Stimulated activated CD8-positive, alpha-beta memory T cell treated with anti-CD3 and anti-CD28 coated beads, Interleukin-15, amount 100 ng/mL, for 48 hours (primary cell): ENCODE data around the gene LZTS2.
"Not testable (repeated sequence)": the region's sequence is repeated elsewhere in the genome, so short reads cannot be mapped to it uniquely, and the experiment has no call there.

ENCODE experiments used
- DNase-seq, 2 donors: peaks; one replicate each; pipeline ENCODE4 v3.0.0-alpha.2; 2020; ENCODE audit warnings: low read depth in 2 of 2

LZTS2 gene

DNA sequence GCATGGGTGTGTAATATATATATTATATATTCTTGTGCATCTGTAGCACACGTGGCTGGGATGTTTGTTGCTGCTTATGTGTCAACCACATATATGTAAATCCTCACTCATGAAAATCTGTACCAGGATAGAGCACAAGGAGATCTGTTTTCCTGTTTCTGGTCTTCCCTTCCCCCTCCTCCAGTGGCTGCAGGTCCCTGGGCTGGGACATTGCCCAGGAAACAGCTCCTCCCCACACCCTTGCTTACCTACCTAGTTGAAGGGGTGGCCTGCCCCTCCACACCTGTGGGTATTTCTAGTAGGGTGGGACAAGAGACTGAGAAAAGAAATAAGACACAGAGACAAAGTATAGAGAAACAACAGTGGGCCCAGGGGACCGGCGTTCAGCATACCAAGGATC is 33.7 kb downstream of the LZTS2 start:
- DNase-seq = no peak

DNA sequence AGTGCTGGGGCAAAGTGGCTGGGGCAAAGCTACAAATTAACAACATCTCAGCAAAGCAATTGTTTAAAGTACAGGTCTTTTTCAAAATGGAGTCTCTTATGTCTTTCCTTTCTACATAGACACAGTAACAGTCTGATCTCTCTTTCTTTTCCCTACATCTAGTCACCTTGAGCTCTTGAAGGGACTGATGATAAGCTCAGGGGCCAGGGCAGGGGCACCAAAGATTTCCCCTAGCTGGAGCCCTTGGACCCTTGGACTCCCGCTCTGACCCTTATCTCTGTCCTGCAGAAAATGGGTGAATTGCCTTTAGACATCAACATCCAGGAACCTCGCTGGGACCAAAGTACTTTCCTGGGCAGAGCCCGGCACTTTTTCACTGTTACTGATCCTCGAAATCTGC is 34.8 kb downstream of the LZTS2 start:
- not testable (repeated sequence) for DNase-seq

DNA sequence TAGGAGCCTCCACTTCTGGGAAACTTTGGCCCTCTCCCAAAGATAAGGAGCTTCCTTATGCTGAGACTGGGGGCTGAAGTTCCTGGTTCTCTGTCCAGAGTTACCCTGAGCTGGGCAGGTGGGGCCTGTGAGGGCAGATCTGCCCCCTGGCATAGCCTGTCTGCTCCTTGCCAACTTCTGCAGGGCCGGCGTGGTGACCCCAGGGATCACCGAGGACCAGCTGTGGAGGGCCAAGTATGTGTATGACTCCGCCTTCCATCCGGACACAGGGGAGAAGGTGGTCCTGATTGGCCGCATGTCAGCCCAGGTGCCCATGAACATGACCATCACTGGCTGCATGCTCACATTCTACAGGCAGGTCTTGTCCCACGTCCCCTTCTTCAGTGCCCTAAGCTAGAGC is 35.7 kb downstream of the LZTS2 start:
- DNase-seq = no peak

DNA sequence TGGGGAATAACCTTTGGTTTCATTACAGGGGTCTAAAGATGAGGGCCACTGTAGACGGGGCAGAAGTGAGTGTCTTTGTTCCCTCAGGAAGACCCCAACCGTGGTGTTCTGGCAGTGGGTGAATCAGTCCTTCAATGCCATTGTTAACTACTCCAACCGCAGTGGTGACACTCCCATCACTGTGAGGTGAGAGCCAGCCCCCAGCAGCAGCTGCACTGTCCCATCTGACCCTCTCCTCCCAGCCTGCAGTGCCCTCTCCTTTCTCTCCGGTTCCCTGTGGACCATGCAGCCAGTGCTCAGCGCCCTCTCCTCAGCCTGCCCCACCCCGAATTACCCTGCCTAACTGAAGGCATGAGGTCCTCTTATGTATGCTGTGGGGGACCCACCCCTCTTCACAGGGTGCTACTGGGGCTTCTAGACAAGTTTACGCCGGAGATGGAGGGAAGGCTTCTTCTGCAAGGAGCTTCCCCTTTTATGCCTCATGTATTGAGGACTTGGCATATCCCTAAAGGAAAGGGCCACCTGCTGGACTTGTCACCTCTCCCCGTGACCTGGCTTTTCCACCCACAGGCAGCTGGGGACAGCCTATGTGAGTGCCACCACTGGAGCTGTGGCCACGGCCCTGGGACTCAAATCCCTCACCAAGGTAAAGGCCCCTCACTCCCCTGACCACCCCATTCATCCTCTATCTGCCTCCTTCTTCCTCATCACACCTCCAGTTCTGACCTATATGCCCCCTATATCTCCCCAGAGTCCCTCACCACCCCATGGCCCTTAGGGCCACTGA is 36.5 kb downstream of the LZTS2 start:
- no peak for DNase-seq

DNA sequence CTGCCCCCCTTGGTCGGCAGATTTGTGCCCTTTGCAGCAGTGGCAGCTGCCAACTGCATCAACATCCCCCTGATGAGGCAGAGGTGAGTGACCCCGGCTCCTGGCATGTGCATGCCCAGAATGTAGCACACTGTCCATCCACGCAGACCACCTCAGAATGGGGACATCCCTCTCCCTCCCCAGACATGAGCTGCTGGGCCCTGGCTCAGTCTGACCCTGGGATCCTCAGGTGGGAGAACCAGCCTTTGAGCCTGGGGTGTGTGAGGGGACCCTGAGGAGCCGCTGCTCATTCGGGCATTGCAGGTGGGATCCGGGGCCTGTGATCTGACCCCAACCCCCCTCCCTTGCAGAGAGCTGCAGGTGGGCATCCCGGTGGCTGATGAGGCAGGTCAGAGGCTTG is 37.1 kb downstream of the LZTS2 start:
- DNase-seq = no peak

DNA sequence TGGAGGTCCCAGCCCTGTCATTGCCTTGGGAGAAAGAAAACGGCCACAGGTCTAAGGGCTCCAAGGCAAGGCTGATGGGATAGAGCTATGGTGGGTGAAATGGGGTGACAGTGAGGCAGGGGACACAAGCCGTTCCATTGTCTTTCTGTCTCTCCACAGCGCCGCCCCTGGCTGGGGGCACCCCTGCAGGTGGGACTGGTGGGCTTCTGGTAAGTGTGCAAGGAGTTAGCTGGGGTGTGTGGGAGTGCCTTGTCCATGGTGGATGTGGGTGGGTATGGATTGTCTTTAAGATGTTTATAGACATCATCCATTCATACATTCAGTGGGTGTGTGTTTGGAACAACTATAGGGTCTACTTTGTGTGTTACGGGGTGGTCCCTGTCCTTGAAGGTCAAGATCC is 38.9 kb downstream of the LZTS2 start:
- DNase-seq = no peak

DNA sequence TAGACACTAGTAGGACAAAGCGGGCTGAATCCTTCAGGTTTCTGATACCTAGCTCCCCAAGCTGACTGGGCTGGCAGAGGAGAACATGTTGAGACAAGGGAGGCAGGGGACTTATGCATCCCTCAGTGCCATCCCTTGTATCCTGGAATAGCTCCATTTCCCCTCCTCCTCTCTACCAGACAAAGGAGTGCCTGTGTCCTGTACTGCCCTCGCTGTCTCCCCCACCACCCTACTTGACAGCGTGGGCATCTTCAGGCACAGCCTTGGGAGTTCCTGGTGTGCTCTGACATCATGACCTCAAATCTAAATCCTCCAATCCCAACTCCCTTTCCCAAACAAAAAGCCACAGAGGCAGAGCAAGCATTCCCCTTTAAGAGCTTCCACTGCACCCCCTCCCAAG is 40.5 kb downstream of the LZTS2 start:
- no peak for DNase-seq

DNA sequence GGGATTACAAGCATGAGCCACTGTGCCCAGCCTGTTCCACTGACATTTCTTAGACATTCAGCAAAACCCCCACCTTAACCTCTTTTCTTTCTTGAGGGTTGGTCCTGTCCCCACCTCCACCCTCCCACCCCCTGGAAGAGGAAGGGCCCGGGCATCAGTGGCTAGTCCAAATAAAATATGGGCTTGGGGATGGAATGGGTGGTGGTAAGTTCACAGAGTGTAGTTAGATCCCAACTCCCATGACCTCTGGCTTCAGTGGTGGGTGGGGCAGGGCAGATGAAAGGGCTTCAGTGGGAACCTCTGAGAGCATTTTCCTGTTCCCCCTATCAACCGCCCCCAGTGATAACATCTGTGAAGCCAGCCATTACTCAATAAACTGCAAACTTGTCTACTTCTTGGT is 41.2 kb downstream of the LZTS2 start:
- no peak for DNase-seq

DNA sequence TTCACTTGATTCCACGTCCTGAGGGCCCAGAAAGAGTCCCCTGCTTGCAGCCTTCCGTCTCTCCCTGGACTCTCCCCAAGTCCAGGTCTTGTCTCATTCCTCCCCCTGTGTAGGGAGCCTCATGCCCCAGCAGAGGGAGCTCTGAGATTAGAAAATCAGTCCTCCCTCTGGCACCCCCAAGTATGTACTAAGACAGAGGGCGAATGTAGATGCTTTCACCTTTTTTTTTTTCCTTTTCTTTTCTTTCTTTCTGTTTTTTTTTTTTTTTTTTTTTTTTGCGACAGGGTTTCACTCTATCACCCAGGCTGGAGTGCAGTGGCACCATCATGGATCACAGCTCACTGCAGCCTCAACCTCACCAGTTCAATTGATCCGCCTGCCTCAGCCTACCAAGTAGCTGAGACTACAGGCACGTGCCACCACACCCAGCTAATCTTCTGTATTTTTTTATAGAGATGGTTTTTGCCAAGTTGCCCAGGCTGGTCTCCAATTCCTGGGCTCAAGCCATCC is 41.7 kb downstream of the LZTS2 start:
- peak; percentile 45 to 50 for DNase-seq

DNA sequence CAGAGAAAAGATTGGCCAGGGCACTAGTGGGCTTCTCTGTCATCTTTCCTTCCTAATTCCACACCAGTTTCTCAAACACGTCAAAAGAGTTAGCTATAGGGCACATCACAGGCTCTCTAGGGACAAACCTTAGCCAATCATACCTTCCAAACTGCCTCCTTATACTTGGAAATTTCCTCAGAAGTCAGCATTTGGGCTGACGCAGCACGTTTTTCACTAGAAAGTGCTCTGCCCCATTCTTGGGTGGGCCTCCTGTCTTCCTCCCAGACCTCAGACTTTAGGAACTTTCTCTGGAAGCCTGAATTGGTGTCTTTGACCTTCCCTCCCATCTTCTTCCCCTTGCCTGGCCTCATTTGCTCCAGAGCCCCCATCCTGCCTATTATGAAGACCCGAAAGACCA is 42.5 kb downstream of the LZTS2 start:
- no peak for DNase-seq

DNA sequence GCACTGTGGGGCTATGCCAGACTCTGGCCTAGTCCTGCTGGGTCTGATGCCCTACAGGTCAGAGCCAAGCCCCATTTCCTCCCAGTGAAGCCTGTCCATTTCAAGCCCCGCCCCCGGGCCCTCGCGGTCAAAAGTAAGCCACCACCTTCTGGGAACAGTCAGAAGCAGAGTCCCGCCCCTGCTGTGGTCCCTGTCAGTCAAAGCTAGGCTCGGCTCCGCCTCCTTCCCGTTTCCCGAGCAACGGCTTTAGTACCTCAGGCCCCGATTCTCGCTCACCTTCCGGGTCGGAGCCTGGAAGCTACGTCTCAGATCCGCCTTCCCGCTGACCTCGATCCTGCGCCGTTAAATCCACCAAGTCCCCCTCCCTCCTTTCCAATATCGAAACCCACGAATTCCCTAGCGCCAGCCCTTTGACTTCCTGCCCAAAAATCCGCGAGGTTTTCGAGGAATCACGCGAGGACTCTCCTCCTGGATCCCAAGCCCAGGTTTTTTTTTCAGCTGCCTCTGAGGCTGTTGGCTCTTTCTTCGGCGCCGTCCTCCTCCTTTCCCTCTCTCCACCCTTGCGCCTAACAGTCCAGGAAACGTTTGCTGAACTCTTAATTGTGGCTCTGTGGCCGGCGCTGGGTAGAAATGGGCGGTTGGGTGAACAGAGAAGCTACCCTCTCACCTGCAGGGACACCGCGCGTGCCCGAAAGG is 43.2 kb downstream of the LZTS2 start:
- DNase-seq = peak; percentile 86 to 89

DNA sequence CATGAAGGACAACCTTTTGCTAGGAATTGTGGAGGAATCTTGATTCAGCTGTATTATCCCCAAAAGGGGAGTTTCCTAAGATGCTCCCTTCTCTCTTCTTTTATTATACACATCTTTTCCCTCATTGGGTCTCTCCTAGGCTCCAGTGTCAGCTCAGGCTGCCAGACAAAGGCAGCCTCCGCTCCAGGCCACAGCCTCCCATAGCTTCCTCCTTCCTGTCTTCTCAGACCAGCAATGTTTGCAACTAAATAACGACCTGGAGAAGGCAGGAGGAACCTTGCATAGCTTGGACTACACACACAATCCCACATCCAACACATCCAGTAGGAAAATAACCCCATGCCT is 43.7 kb downstream of the LZTS2 start:
- no peak for DNase-seq

DNA sequence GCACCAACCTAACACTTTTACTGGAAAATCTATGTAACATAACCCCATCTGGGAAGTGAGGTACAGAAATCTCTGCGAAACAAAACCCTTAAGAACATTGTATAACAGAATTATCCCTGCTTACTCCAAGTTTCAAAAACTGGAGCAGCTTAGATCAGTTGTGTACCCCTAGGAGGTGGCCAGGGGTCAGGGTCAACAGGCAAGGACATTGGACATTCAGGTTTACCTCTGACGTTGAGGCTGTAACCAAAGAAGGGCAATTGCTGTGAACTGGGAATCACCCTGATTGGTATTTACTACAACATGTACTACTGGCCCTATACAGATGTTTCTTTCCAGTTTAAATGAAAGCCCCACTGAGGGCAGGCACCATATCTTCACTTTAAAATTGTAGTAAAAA is 44.5 kb downstream of the LZTS2 start:
- no peak for DNase-seq

DNA sequence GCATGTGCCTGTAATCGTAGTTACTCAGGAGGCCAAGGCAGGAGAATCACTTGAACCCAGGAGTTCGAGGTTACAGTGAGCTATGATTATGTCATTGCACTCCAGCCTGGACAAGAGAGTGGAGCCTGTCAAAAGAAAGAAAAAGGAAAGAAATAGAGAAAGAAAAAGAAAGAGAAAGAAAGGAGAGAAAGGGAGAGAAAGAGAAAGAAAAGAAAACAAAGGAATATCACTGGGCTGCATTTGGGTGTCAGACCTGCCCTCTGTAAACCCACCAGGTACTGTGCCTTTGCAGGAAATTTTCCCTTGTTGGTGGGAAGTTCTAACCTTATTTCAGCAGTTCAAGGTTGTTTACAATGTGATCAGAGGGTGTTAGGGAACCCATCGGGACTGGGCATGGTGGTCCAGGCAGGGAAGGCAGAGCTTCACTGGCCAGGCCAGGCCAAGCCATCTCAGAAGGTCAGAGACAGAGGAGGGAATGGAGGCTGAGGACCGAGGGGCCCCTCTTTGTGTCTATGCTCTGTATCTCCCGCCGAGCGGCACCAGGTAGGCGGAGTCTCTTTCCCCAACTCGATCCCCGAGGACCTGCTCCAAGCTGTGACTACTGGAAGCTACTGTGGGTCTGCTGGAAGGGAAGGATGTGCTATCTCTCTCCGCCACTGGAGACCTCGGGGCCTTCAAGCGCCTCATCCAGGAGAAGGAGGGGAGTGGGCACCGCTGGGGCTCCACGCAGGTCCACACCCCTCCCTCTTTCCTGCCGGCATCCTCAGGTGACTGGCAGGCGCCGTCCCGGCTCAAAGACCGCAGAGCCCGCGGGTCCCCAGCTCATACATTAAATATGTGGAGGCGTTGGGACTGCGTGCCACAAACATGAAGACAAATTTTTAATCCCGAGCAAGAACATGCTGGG is 47.0 kb downstream of the LZTS2 start:
- no peak for DNase-seq

DNA sequence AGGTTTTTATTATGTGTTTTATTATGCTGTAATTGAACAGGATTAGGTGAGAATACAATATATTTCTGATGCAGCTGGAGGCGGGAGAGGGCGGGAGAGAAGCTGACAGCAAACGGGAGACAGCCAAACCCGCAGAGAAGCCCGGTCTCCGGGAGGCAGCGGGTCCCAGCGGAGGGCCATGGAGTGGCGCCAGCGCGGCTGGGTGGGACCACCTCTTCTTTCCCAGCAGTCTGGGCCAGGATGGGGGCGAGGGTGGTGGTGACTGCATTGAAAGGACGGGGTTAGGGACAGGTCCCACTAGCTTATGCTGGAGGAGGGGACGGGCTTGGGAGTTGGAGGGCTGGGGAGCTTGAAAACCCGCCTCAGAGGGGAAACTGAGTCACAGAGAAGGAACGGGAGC is 47.7 kb downstream of the LZTS2 start:
- no peak for DNase-seq

DNA sequence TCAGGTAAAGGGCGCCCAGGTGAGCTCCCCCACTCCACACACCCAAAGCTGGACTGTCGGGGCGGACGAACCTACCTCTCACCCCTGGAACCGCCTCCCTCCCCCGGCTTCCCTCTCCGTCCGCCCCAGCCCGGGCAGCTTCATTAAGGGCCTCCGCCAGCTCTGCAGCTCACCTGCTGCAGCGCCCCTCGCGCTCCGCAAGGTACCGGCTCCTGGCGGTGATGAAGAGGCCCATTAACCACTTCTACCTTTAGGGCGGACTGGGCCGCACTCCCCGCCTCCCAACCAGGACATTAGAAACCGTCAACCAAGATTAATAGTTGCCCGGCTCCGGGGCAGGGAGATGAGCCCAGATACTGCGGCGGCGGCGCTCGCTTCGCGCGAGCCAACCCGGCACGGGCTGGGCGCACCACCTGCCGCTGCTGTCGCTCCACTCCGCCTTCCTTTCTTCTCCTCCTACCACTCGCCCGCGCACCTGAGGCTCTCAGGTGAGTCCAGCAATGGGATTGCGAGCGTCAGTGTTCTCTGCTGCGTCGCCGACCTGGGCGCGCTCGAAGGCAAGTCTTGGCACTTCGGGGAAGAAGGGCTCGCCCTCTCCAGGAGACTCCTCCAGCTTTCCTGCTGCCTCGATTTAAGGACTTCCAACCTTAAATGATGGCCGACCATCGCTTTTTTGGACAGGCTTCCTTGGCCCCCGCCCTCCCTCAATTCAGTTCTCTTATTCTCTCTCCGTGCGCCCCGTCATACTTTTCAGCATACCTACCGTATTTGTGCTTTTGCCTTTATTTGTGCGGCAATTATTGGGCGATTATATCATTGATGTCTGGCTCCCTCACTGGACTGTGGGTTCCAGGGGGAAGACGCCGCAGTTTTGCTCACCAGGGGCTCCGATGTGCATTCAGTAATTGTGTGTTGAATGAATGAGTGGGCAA is 48.6 kb downstream of the LZTS2 start:
- DNase-seq = no peak

DNA sequence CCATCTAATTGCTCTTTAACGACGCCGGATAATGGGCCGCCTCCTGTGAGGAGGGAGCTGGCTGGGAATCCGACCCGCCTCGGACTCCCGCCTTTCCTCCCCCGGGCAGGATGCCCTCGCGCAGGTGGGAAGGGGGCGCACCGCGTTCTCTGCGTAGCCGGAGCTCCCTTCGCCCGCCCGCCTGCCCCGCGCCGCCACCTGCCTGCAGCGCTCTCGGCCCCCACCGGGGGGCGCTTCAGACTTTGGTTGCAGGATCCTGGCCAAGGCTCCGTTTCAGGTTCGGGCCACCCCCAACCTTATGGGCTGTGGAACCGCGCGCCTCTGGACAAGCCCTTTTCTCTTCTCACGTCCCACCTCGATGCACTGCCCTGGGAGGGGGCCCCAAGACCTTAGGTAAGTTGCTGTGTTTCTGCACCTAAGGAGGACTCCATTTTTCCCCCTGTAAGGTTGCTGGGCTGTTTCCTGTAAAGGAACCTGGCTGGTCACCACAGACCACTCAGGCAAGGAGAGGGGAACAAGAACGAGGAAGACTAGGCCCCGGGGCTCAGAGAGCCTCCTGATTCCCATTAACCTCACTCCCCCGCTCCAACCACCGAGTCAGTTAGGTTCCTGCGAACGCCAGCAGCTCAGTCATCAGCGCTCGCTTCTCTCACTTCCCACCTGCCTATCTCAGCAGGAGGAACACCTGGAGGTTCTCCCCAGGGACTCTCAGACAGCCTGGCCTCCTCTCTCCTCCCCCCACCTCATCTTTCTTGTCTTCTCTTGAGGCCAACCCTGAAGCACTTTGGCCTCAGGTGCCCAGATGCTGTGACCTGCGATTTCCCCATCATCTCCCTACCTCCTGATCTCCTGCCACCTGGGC is 50.8 kb downstream of the LZTS2 start:
- DNase-seq = peak; percentile 63 to 65

DNA sequence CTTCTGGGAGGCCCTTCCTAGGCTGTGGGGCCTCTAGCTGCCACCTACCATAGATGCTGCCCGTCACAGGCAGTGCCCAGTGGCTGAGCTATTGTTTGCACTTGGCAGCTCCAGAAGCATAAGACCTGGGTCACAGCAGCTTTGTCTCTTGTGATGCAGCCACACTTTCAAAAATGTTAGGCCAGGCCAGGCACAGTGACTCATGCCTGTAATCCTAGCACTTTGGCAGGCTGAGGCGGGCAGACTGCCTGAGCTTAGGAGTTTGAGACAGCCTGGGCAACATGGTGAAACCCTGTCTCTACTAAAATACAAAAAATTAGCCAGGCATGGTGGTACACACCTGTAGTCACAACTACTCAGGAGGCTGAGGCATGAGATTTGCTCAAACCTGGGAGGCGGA is 52.7 kb downstream of the LZTS2 start:
- no peak for DNase-seq

DNA sequence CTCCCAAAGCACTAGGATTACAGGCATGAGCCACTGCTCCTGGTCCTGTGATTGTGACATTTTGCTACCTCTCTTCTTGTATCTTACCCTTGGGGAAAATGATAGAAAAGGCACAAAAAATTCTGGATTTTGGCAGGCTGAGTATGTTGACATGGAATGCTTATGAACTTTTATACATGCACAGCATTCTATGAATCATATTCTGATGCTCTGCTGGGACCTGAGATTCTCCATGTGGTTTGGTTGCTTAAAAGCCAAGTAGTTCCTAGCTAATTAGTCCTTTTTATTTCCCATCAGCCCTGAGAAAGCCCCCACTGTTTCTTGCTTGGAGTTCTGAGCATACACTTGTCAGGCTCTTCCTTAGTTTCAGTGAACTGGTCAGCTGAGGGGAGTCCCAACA is 53.9 kb downstream of the LZTS2 start:
- no peak for DNase-seq

DNA sequence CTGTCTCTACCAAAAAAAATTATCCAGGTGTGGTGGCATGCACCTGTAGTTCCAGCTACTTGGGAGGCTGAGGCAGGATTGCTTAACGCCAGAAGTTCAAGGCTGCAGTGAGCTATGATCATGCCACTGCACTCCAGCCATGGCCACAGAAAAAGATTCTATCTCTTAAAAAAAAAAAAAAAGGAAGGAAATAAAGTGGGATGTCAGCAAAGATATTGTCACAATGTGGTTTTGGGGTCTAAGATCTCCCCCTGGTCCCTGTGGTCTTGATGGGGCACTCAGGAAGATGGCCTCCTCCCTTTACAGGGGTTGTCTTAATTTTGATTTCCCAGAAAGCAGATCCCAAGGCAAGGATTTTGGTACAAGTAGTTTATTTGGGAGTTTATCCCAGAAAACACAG is 54.7 kb downstream of the LZTS2 start:
- DNase-seq = no peak
